Neural crest cell (in vitro differentiated cells): ENCODE data around the gene PLEKHM2. TPM values are rescaled to one million over a fixed set of nuclear protein-coding genes. Genes with fewer than 3 reads are reported as not detected.

ENCODE experiments used
- DNase-seq: peaks from one replicate; pipeline ENCODE4 v3.0.0; 2021; ENCODE audit warnings: low read depth, mixed read lengths, low spot score
- H3K27ac Mint-ChIP-seq: one replicate; pipeline ENCODE4 v1.8.0; 2021; ENCODE audit warnings: mild to moderate bottlenecking, mixed read lengths; ENCODE audit not compliant: unreplicated experiment
- H3K27me3 Mint-ChIP-seq: 2 replicates; pipeline ENCODE4 v1.8.0; 2021; ENCODE audit warnings: low read depth, mild to moderate bottlenecking, mixed read lengths
- H3K36me3 Mint-ChIP-seq: 2 replicates; pipeline ENCODE4 v1.8.0; 2021; ENCODE audit warnings: low read depth, mild to moderate bottlenecking, mixed read lengths
- H3K4me1 Mint-ChIP-seq: 2 replicates; pipeline ENCODE4 v1.8.0; 2021; ENCODE audit warnings: mixed read lengths
- H3K4me3 Mint-ChIP-seq: one replicate; pipeline ENCODE4 v1.8.0; 2021; ENCODE audit warnings: mild to moderate bottlenecking, mixed read lengths
- H3K9me3 Mint-ChIP-seq: 2 replicates; pipeline ENCODE4 v1.8.0; 2021; ENCODE audit warnings: mixed read lengths
- total RNA-seq: library from RNA; stranded (reverse); gene quantifications from 2 replicates; pipeline ENCODE4 v1.2.1, GENCODE V29; 2021
- TF ChIP-seq, protein P1 (sequence below): fragments of 200-600 bp; sonication (generic); conservative IDR thresholded peaks from 2 replicates; pipeline ENCODE4 v1.5.0; 2021; ENCODE audit warnings: antibody characterized with exemption, mild to moderate bottlenecking

PLEKHM2 gene
- total RNA-seq, 1 donor from 2014 or later, result 64.5 TPM

DNA sequence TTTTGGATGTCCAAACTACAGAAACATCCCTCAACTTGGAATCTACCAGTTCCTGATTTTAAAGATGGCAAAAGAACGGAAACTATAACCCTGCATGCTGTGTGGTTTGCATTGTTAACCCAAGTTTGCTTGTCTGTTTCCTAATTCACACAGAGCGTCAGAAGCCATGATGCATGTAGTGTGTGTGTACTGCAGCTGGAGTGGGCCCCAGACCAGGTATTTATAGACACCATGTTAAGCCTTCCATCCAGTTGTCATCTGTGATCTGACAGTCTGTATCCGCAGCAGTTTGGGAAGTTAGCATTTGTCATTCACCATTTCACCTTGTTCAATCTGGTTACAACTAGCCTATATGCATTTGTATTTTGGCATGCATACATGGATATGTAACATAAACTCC lies 27.7 kb upstream of the PLEKHM2 start:
- peaks cover 13% of the 10 kb centered on the region for H3K36me3 Mint-ChIP-seq
- no peak for DNase-seq
- no peak overlapping the region for H3K27ac Mint-ChIP-seq
- no peaks in the 10 kb centered on the region for H3K9me3 Mint-ChIP-seq
- TF ChIP-seq, protein P1, sequence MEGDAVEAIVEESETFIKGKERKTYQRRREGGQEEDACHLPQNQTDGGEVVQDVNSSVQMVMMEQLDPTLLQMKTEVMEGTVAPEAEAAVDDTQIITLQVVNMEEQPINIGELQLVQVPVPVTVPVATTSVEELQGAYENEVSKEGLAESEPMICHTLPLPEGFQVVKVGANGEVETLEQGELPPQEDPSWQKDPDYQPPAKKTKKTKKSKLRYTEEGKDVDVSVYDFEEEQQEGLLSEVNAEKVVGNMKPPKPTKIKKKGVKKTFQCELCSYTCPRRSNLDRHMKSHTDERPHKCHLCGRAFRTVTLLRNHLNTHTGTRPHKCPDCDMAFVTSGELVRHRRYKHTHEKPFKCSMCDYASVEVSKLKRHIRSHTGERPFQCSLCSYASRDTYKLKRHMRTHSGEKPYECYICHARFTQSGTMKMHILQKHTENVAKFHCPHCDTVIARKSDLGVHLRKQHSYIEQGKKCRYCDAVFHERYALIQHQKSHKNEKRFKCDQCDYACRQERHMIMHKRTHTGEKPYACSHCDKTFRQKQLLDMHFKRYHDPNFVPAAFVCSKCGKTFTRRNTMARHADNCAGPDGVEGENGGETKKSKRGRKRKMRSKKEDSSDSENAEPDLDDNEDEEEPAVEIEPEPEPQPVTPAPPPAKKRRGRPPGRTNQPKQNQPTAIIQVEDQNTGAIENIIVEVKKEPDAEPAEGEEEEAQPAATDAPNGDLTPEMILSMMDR, result no peak
- H3K4me1 Mint-ChIP-seq, result no peaks in the 10 kb centered on the region
- H3K4me3 Mint-ChIP-seq, result no peak overlapping the region
- H3K27me3 Mint-ChIP-seq, result no peaks in the 10 kb centered on the region

DNA sequence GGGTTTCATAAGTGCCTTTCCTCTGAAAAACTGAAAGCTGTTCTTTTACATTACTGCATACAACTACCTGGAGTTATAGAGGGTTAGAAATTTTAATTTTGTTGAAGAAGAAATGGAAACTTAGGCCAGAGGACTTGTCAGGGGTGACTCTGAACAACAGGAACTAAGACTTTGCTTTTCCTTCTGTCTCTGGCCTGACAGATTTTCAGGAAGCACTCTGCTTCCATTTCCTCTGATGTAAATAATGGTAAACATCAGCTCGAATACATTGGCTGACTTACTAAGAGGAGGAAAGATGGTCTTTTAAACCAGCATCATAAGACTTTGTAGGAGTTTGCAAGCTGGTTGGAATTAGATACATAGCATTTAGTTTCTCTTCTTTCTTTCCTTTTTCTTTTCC lies 27.1 kb upstream of the PLEKHM2 start:
- no peak overlapping the region for H3K4me3 Mint-ChIP-seq
- no peak overlapping the region for H3K27ac Mint-ChIP-seq
- H3K9me3 Mint-ChIP-seq, result no peaks in the 10 kb centered on the region
- H3K27me3 Mint-ChIP-seq, result no peaks in the 10 kb centered on the region
- DNase-seq, result no peak
- H3K36me3 Mint-ChIP-seq, result peaks cover 10% of the 10 kb centered on the region
- no peaks in the 10 kb centered on the region for H3K4me1 Mint-ChIP-seq
- TF ChIP-seq, protein P1, result no peak

DNA sequence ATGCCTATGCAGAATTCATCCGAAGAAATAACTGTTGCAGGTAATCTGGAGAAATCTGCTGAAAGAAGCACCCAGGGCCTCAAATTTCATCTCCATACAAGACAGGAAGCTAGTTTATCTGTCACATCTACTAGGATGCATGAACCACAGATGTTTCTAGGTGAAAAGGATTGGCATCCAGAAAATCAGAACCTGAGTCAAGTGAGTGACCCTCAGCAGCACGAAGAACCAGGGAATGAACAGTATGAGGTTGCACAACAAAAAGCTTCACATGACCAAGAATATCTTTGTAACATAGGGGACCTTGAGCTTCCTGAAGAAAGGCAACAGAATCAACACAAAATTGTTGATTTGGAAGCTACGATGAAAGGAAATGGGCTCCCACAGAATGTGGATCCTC lies 24.0 kb upstream of the PLEKHM2 start:
- TF ChIP-seq, protein P1, result no peak
- Mint-ChIP-seq H3K4me1 (no peaks in the 10 kb centered on the region), H3K4me3 (no peak overlapping the region), H3K36me3 (peaks cover 10% of the 10 kb centered on the region), H3K9me3 (no peaks in the 10 kb centered on the region), H3K27me3 (no peaks in the 10 kb centered on the region), H3K27ac (no peak overlapping the region)
- DNase-seq, result no peak

DNA sequence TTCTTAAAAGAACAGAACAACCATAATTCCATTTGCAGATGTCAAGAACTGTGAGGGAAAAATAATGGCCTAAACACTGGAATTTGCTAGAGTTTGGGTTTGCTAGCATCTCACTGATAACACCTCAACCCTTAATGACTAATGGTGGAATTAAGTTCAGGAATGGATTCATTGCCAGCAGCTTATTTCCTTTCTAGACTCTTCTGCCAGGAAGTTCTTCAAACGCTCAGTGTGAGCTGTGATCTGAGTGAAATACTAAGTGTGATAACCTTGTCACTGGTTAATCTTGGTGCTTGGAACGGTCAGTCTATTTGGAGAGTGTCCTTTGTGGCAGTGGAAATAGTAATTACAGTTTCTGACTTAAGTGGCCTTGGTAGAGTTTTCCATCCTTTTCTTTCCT lies 21.6 kb upstream of the PLEKHM2 start:
- peaks cover 7% of the 10 kb centered on the region for H3K36me3 Mint-ChIP-seq

DNA sequence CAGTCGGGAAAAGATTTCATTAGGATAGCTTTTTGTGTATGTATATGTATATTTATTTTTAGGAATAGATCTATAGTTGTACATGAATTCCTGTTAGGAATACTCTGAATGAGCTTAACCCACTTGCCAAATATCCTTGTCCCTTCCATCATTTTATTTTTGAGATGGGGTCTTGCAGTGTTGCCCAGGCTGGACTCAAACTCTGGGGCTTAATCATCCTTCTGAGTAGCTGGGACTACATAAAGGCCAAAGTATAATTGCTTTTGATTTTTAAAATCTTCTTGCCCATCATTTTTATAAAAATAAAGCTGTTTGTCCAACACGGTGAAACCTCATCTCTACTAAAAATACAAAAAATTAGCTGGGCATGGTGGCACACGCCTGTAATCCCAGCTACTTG lies 20.2 kb upstream of the PLEKHM2 start:
- Mint-ChIP-seq H3K27me3 (no peaks in the 10 kb centered on the region), H3K27ac (no peak overlapping the region), H3K9me3 (no peaks in the 10 kb centered on the region), H3K36me3 (peaks cover 7% of the 10 kb centered on the region), H3K4me1 (no peaks in the 10 kb centered on the region), H3K4me3 (no peak overlapping the region)
- no peak for DNase-seq
- TF ChIP-seq, protein P1, result no peak

More for the DNA sequence above, 21.6 kb upstream of the PLEKHM2 start:
- H3K4me1 Mint-ChIP-seq, result no peaks in the 10 kb centered on the region
- no peak for DNase-seq
- no peaks in the 10 kb centered on the region for H3K27me3 Mint-ChIP-seq
- no peak overlapping the region for H3K4me3 Mint-ChIP-seq
- TF ChIP-seq, protein P1, result no peak
- no peaks in the 10 kb centered on the region for H3K9me3 Mint-ChIP-seq
- H3K27ac Mint-ChIP-seq, result no peak overlapping the region

DNA sequence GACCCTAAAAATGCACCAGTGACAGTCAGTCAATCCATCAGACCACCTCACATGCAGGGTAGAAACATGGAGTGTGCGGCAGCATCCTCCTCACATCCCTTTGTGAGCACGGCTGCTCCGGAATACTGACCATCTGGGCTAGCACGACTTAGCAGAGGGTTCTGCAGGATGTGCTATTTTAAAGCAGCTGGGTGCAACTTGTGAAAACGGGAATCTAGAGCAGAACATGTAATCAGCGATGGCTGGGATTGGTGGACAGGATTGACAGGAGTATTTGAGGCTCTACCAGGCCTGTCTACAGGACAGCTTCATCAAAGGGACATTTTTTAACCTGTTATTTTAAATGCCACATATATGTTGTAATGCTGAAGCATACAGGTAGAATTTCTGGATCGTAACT lies 16.8 kb upstream of the PLEKHM2 start:
- Mint-ChIP-seq H3K27ac (no peak overlapping the region), H3K4me3 (no peak overlapping the region), H3K27me3 (no peaks in the 10 kb centered on the region), H3K9me3 (no peaks in the 10 kb centered on the region), H3K4me1 (no peaks in the 10 kb centered on the region), H3K36me3 (no peaks in the 10 kb centered on the region)
- TF ChIP-seq, protein P1, result no peak
- DNase-seq, result no peak
